AG10803 (cell line): ENCODE results near the gene GNAQ.
A peak's percentile ranks its signal among the peaks of the same experiment; 100 is the strongest.
"Not testable (repeated sequence)": the region's sequence is repeated elsewhere in the genome, so short reads cannot be mapped to it uniquely, and the experiment has no call there.

Source experiments
- DNase-seq: peaks from one replicate; pipeline ENCODE4 v3.0.0; 2010; ENCODE audit warnings: low read depth
- H3K4me3 ChIP-seq: 2 replicates; pipeline ENCODE4 v1.5.1; 2011; ENCODE audit warnings: mild to moderate bottlenecking, low read length, control low read depth
- CTCF ChIP-seq: conservative IDR thresholded peaks from 2 replicates; pipeline ENCODE4 v1.5.1; 2011; ENCODE audit warnings: mild to moderate bottlenecking, low read length, control low read depth, inconsistent platforms

GNAQ gene

DNA sequence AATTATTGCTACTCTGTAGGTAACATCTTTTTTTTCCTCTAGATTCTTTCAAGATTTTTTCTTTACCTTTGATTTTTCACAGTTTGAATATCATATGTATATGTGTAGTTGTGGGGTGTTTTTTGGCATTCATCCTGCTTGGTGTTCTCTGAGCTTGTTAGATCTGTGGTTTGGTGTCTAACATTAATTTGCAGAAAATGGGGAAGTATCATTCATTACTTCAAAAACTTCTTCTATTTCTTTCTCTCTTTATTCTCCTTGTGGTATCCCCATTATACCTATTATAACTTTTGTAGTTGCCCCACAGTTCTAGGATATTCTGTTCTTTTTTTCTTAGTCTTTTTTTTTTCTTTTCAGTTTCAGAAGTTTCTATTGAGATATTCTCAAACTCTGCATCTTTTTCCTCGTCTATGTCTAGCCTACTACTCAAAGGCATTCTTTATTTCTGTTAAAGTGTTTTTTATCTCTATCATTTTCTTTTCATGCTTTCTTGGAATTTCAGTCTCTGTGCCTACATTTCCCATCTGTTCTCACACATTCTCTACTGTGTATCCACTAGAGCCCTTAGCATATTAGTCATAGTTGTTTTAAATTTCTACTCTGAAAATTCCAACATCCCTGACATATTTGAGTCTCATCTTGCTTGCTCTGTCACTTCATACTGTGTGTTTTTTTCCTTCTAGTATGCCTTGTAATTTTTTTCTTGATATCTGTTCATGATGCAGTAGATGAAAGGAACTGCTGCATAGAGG lies 323.4 kb downstream of the GNAQ start:
- peak; percentile 67 for DNase-seq
- no peak for TF ChIP-seq CTCF
- H3K4me3 ChIP-seq: no peak overlapping the region

DNA sequence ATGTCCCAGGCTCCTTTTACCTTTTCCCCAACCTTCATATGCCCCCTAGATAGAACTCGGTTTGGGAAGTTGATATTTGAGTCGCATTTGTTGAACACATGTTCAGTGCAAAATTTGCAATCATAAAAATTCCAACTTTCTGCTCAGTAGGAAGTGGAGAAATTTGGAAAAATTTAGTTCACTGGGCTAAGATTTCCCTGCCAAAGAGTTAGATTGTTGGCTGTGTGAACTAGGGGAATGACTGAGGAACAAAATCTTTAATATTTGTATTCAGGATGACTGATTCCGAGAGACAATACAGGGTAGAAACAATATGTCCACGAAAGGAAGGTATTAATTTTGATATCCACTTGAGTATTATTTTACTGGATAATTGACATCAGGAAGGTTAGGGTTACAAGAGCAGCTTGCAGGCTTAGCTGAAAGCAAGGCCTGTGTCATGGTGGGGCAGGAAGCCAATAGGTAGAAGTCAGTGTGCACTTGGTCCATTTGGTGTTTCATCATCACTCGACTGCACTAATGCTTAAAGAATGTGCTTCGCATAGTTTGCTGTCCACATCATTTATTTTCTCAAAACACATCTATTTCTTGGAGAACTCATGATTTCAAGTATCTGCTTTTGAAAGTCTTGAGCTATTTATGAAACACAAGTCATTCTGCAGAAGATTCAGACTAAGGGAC lies 324.1 kb downstream of the GNAQ start:
- peak; percentile 99 for DNase-seq
- no peak overlapping the region for H3K4me3 ChIP-seq
- no peak for TF ChIP-seq CTCF

DNA sequence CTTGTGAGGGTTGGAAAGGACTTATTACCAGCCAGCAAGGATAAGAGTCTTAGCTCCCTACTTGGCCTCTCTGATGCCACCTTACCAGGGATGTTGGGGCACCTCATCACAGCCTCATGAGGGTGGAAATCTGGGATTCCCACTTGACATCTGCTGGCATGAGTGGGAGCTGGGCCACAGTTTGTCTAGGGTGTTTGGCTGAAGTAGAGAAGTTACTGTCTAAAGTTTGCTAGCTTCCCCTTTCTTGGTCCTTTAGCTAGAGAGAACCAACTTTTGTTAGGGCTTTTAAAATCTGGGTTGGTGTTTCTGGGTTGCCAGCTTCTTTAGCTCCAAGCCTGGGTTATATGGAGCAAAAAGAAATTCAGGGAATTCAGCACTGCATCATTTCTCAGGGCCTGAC lies 326.0 kb downstream of the GNAQ start:
- no peak overlapping the region for H3K4me3 ChIP-seq
- no peak for TF ChIP-seq CTCF
- DNase-seq: no peak

GRCh38 chr9:77702521-77703390 lies 328.9 kb downstream of the GNAQ start:
- H3K4me3 ChIP-seq, DNase-seq: not testable (repeated sequence)

GRCh38 chr9:77697238-77697984 lies 334.2 kb downstream of the GNAQ start:
- no peak overlapping the region for H3K4me3 ChIP-seq
- no peak for DNase-seq
- no peak for TF ChIP-seq CTCF

DNA sequence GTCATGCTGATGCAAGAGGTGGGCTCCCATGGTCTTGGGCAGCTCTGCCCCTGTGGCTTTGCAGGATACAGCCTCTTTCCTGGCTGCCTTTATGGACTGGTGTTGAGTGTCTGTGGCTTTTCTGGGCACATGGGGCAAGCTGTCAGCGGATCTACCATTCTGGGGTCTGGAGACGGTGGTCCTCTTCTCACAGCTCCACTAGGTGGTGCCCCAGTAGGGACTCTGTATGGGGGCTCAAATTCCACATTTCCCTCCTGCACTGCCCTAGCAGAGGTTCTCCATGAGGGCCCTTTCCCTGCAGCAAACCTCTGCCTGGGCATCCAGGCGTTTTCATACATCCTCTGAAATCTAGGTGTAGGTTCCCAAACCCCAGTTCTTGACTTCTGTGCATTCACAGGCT lies 340.9 kb downstream of the GNAQ start:
- not testable (repeated sequence) for H3K4me3 ChIP-seq, DNase-seq

DNA sequence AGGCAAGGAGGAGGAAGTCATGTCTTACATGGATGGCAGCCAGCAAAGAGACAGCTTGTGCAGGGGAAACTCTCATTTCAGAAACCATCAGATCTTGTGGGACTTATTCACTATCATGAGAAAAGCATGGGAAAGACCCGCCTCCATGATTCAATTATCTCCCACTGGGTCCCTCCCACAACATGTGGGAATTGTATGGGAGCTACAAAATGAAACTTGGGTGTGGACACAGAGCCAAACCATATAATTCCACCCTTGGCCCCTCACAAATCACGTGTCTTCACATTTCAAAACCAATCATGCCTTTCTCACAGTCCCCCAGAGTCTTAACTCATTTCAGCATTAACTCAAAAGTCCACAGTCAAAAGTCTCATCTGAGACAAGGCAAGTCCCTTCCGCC lies 341.5 kb downstream of the GNAQ start:
- H3K4me3 ChIP-seq, DNase-seq: not testable (repeated sequence)

- DNase-seq, H3K4me3 ChIP-seq: not testable (repeated sequence)
These were observed 343.9 kb downstream of the GNAQ start for GRCh38 chr9:77687737-77688136.

DNA sequence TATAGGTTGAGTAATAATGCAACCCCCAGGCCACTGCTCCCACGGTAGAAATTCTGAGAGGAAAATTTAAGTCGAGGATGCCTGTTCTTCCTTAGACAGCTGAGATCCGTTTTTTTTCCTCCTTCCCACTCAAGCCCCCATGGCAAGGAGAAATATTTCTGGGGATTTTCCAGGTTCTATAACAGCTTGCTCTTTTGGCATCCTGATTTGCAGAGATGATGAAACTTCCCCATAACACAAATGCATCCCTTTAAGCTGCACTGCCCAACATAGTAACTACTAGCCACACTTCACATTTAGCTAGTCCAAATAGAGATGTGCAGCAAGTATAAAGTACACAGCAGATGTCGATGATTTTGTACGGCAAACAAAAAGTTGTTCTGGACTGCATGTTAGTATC lies 351.0 kb downstream of the GNAQ start:
- H3K4me3 ChIP-seq: no peak overlapping the region
- no peak for TF ChIP-seq CTCF
- DNase-seq: no peak
